ENCODE measurements around the gene CRKL.
"Not testable (repeated sequence)": the region's sequence is repeated elsewhere in the genome, so short reads cannot be mapped to it uniquely, and the experiment has no call there.

The CRKL gene

GRCh38 chr22:20916916-20917810 lies at the start of gene CRKL:
CRKL (plus strand) TSS chr22:20917407; CDS start chr22:20917935, 528 bp downstream.
- DNase-seq (ENCODE audit: low read depth): peak; percentile 93

GRCh38 chr22:20868025-20868962 lies 48.9 kb upstream of the CRKL start:
- no peak for DNase-seq (ENCODE audit: low read depth)

- no peak for DNase-seq (ENCODE audit: low read depth)
Measured at GRCh38 chr22:20869234-20869633, 48.0 kb upstream of the CRKL start.

- no peak for DNase-seq (ENCODE audit: low read depth)
Measured at GRCh38 chr22:20873214-20873613, 44.0 kb upstream of the CRKL start.

- no peak for DNase-seq (ENCODE audit: low read depth)
Measured at GRCh38 chr22:20875296-20875695, 41.9 kb upstream of the CRKL start.

GRCh38 chr22:20877715-20878114 lies 39.5 kb upstream of the CRKL start:
- no peak for DNase-seq (ENCODE audit: low read depth)

- no peak for DNase-seq (ENCODE audit: low read depth)
Measured at GRCh38 chr22:20881231-20881630, 36.0 kb upstream of the CRKL start.

- DNase-seq (ENCODE audit: low read depth): no peak
Measured at GRCh38 chr22:20881869-20882815, 35.1 kb upstream of the CRKL start.

- DNase-seq (ENCODE audit: low read depth): no peak
Measured at GRCh38 chr22:20882855-20883254, 34.4 kb upstream of the CRKL start.

- no peak for DNase-seq (ENCODE audit: low read depth)
Measured at GRCh38 chr22:20884454-20884853, 32.8 kb upstream of the CRKL start.

- DNase-seq (ENCODE audit: low read depth): no peak
Measured at GRCh38 chr22:20885017-20885556, 32.1 kb upstream of the CRKL start.

GRCh38 chr22:20885557-20886323 lies 31.5 kb upstream of the CRKL start:
- DNase-seq (ENCODE audit: low read depth): no peak

GRCh38 chr22:20887375-20887774 lies 29.8 kb upstream of the CRKL start:
- no peak for DNase-seq (ENCODE audit: low read depth)

GRCh38 chr22:20889025-20889704 lies 28.0 kb upstream of the CRKL start:
- DNase-seq (ENCODE audit: low read depth): no peak

- no peak for DNase-seq (ENCODE audit: low read depth)
Measured at GRCh38 chr22:20889904-20890540, 27.2 kb upstream of the CRKL start.

- no peak for DNase-seq (ENCODE audit: low read depth)
Measured at GRCh38 chr22:20890975-20891374, 26.2 kb upstream of the CRKL start.

GRCh38 chr22:20897737-20898136 lies 19.5 kb upstream of the CRKL start:
- not testable (repeated sequence) for DNase-seq (ENCODE audit: low read depth)

- DNase-seq (ENCODE audit: low read depth): no peak
Measured at GRCh38 chr22:20899827-20900423, 17.3 kb upstream of the CRKL start.
